ENCODE measurements around the gene MT2A. TPM values are rescaled to one million over a fixed set of nuclear protein-coding genes. Genes with fewer than 3 reads are reported as not detected.
"Not testable (repeated sequence)": the region's sequence is repeated elsewhere in the genome, so short reads cannot be mapped to it uniquely, and the experiment has no call there.

The MT2A gene
- total RNA-seq, 3 donors from 2014 or later, result 186 to 438 (median 301) TPM

GRCh38 chr16:56620339-56620897, 12.0 kb downstream of the MT2A start:
- Mint-ChIP-seq H3K9me3 (no peaks in the 10 kb centered on the region), H3K27me3 (ENCODE audit: low read depth) (peaks cover 27% of the 10 kb centered on the region), H3K4me1 (ENCODE audit: low read depth) (peaks cover 16% of the 10 kb centered on the region), H3K36me3 (ENCODE audit: insufficient read depth) (no peaks in the 10 kb centered on the region), H3K4me3 (no peak overlapping the region)
- DNase-seq (no peak), ATAC-seq (no peak)

- not testable (repeated sequence) for DNase-seq, ATAC-seq
- peaks cover 17% of the 10 kb centered on the region for H3K4me1 Mint-ChIP-seq (ENCODE audit: low read depth)
These were observed 13.5 kb downstream of the MT2A start for GRCh38 chr16:56621665-56622445.

GRCh38 chr16:56623184-56623583, 14.8 kb downstream of the MT2A start:
- not testable (repeated sequence) for DNase-seq

More at GRCh38 chr16:56621665-56622445, 13.5 kb downstream of the MT2A start:
- H3K36me3 Mint-ChIP-seq (ENCODE audit: insufficient read depth); H3K4me3 Mint-ChIP-seq; H3K9me3 Mint-ChIP-seq: not testable (repeated sequence)
- peaks cover 29% of the 10 kb centered on the region for H3K27me3 Mint-ChIP-seq (ENCODE audit: low read depth)

GRCh38 chr16:56623637-56624036, 15.3 kb downstream of the MT2A start:
- Mint-ChIP-seq H3K27me3 (ENCODE audit: low read depth) (peaks cover 22% of the 10 kb centered on the region), H3K36me3 (ENCODE audit: insufficient read depth) (no peaks in the 10 kb centered on the region), H3K9me3 (no peaks in the 10 kb centered on the region), H3K4me1 (ENCODE audit: low read depth) (peaks cover 9% of the 10 kb centered on the region), H3K4me3 (no peak overlapping the region)
- DNase-seq, result no peak
- ATAC-seq, result no peak

More at GRCh38 chr16:56623184-56623583, 14.8 kb downstream of the MT2A start:
- not testable (repeated sequence) for H3K4me3 Mint-ChIP-seq; H3K4me1 Mint-ChIP-seq (ENCODE audit: low read depth); ATAC-seq; H3K36me3 Mint-ChIP-seq (ENCODE audit: insufficient read depth); H3K9me3 Mint-ChIP-seq
- H3K27me3 Mint-ChIP-seq (ENCODE audit: low read depth), result peaks cover 24% of the 10 kb centered on the region

DNA sequence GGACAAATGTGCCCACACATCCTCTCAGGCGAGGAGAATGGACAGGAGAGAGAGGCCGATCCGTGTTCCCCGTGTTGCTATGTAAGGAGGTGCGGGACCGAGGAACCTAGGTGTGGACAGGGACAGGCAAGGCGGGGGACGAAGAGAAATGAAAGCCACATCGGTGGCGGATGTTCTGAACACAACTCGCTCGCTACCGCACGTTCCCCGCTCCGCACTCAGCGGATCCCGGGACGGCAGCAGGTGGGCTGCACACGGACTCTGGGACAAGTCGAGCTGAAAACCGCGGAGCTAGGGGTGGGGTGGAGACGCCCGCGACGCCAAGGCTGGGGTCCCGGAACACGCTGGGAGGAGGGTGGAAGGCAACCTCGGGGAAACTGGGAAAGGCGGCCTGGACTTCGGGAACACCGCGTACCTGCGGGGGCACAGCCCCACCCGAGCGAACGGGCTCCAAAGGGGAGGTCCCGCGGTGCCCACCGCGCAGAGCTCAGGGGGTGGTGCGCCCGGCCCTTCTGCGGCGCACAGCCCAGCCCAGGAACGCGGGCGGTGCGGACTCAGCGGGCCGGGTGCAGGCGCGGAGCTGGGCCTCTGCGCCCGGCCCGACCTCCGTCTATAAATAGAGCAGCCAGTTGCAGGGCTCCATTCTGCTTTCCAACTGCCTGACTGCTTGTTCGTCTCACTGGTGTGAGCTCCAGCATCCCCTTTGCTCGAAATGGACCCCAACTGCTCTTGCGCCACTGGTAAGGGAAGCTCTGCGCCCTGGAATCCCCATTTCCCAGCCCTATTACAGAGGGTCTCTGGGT, 17.0 kb downstream of the MT2A start, which contains the start of gene MT1E:
Gene MT1E, plus strand, starts transcription at position 642 of the 803 bp plus-strand sequence. Its CDS starts 71 bp downstream, at position 713.
- Mint-ChIP-seq H3K27me3 (ENCODE audit: low read depth) (peaks cover 21% of the 10 kb centered on the region), H3K4me1 (ENCODE audit: low read depth) (peaks cover 9% of the 10 kb centered on the region), H3K4me3 (peak within 1 kb of the TSS; percentile 85), H3K36me3 (ENCODE audit: insufficient read depth) (no peaks in the 10 kb centered on the region), H3K9me3 (no peaks in the 10 kb centered on the region)
- ATAC-seq, result peak; percentile 99
- DNase-seq, result no peak

GRCh38 chr16:56625943-56626654, 17.7 kb downstream of the MT2A start:
- H3K27me3 Mint-ChIP-seq (ENCODE audit: low read depth), result peaks cover 26% of the 10 kb centered on the region
- H3K9me3 Mint-ChIP-seq, result no peaks in the 10 kb centered on the region
- ATAC-seq, result peak; percentile 7 to 19
- peaks cover 9% of the 10 kb centered on the region for H3K4me1 Mint-ChIP-seq (ENCODE audit: low read depth)
- H3K36me3 Mint-ChIP-seq (ENCODE audit: insufficient read depth), result no peaks in the 10 kb centered on the region
- H3K4me3 Mint-ChIP-seq, result peak overlapping the region; percentile 85
- DNase-seq, result no peak

DNA sequence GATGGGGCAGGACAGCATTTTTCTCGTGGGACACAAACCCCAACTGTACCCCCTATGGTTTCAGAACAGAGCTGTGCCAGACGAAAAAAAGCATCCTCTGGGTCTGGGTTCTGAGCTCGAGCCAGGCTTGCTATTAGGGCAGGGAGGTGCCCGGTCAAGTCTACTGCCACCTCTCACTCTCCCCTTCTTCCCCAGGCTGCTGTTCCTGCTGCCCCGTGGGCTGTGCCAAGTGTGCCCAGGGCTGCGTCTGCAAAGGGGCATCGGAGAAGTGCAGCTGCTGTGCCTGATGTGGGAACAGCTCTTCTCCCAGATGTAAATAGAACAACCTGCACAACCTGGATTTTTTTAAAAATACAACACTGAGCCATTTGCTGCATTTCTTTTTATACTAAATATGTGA, 18.3 kb downstream of the MT2A start:
- H3K27me3 Mint-ChIP-seq (ENCODE audit: low read depth), result peaks cover 32% of the 10 kb centered on the region
- no peak for ATAC-seq
- no peak for DNase-seq
- peaks cover 10% of the 10 kb centered on the region for H3K4me1 Mint-ChIP-seq (ENCODE audit: low read depth)
- H3K9me3 Mint-ChIP-seq, result no peaks in the 10 kb centered on the region
- H3K36me3 Mint-ChIP-seq (ENCODE audit: insufficient read depth), result no peaks in the 10 kb centered on the region
- H3K4me3 Mint-ChIP-seq, result peak overlapping the region; percentile 85

DNA sequence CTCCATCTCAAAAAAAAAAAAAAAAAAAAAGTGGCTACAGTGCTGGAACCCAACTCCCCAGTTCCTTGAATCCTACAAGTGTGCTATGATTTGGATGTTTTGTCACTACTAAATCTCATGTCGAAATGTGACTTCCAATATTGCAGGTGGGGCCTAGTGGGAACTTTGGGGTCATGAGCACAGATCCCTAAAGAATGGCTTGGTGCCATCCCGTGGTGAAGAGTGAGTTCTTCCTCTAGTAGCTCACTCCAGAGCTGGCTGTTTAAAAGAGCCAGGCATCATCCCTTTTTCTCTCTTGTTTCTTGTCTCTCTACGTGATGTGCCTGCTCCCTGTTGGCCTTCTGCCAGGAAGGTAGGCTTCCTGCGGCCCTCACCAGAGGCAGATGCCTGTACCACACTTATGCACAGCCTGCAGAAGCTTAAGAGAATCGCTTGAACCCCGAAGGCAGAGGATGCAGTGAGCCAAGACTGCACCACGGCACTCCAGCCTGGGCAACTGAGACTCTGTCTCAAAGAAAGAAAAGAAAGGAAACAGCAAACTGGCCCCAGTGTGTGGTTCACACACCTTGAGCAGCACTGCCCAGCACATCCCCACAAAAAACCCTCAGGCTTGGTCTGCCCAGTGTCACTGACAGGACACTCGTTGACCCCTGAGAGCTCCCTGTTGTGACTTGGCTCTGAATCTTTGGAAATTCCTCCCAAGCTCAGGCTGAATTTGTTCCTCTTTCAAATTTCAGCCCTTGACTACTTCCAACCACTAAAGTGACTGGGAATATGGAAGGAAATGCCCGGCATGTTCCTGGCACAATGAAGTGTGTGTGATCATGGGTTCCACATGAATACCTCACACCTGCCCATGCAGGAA, 20.3 kb downstream of the MT2A start:
- DNase-seq (no peak), ATAC-seq (no peak)
- Mint-ChIP-seq H3K27me3 (ENCODE audit: low read depth) (peaks cover 49% of the 10 kb centered on the region), H3K9me3 (no peaks in the 10 kb centered on the region), H3K36me3 (ENCODE audit: insufficient read depth) (no peaks in the 10 kb centered on the region), H3K4me3 (no peak overlapping the region), H3K4me1 (ENCODE audit: low read depth) (peaks cover 17% of the 10 kb centered on the region)

GRCh38 chr16:56629531-56629930, 21.1 kb downstream of the MT2A start:
- Mint-ChIP-seq H3K4me3 (no peak overlapping the region), H3K36me3 (ENCODE audit: insufficient read depth) (no peaks in the 10 kb centered on the region), H3K9me3 (no peaks in the 10 kb centered on the region), H3K27me3 (ENCODE audit: low read depth) (peaks cover 55% of the 10 kb centered on the region), H3K4me1 (ENCODE audit: low read depth) (peaks cover 19% of the 10 kb centered on the region)
- ATAC-seq, result no peak
- DNase-seq, result no peak

DNA sequence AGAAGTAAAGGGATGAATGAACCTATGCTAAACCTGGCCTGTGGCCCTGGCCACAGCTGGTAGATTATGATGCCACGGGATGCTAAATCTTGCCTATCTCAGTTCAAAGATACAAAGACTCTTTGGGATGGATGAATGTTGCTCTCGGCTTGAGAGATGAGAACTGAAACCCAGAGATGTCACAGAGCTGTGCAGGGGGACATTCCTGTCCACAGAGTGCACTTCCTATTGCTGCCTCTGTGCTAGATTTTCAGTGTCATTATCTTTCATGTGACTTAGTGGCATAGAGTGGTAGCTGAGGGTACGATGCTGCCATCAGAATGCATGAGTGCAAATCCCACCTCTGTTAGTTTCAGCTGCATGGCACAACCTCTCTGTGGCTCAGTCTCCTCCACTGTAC, 21.8 kb downstream of the MT2A start:
- DNase-seq (no peak), ATAC-seq (no peak)
- Mint-ChIP-seq H3K4me1 (ENCODE audit: low read depth) (peaks cover 20% of the 10 kb centered on the region), H3K9me3 (no peaks in the 10 kb centered on the region), H3K4me3 (no peak overlapping the region), H3K36me3 (ENCODE audit: insufficient read depth) (no peaks in the 10 kb centered on the region), H3K27me3 (ENCODE audit: low read depth) (peaks cover 58% of the 10 kb centered on the region)

- peaks cover 22% of the 10 kb centered on the region for H3K4me1 Mint-ChIP-seq (ENCODE audit: low read depth)
- H3K4me3 Mint-ChIP-seq, result no peak overlapping the region
These were observed 22.8 kb downstream of the MT2A start for GRCh38 chr16:56631197-56631596.

DNA sequence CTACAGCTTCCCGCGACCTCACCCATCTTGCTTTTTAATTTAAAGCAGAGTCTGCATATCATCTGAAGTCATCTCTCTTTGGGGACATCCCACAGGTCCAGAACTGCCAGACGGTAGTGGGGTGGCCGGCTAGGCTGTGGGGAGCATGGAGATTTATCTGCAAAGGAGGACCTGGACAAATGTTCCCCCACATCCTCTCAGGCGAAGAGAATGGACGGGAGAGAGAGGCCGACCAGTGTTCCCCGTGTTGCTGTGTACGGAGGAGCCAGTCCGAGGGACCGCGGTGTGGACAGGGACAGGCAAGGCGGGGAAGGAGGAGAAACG, 23.4 kb downstream of the MT2A start:
- Mint-ChIP-seq H3K27me3 (ENCODE audit: low read depth) (peaks cover 65% of the 10 kb centered on the region), H3K9me3 (no peaks in the 10 kb centered on the region), H3K4me3 (peak overlapping the region; percentile 60), H3K4me1 (ENCODE audit: low read depth) (peaks cover 22% of the 10 kb centered on the region), H3K36me3 (ENCODE audit: insufficient read depth) (no peaks in the 10 kb centered on the region)
- no peak for DNase-seq
- no peak for ATAC-seq

More at GRCh38 chr16:56631197-56631596, 22.8 kb downstream of the MT2A start:
- ATAC-seq (no peak), DNase-seq (no peak)
- no peaks in the 10 kb centered on the region for H3K9me3 Mint-ChIP-seq
- H3K36me3 Mint-ChIP-seq (ENCODE audit: insufficient read depth), result no peaks in the 10 kb centered on the region
- H3K27me3 Mint-ChIP-seq (ENCODE audit: low read depth), result peaks cover 60% of the 10 kb centered on the region

- H3K4me3 Mint-ChIP-seq, result peak within 1 kb of the TSS; percentile 60
- peaks cover 22% of the 10 kb centered on the region for H3K4me1 Mint-ChIP-seq (ENCODE audit: low read depth)
- no peaks in the 10 kb centered on the region for H3K36me3 Mint-ChIP-seq (ENCODE audit: insufficient read depth)
- H3K27me3 Mint-ChIP-seq (ENCODE audit: low read depth), result peaks cover 65% of the 10 kb centered on the region
- no peak for DNase-seq
- no peaks in the 10 kb centered on the region for H3K9me3 Mint-ChIP-seq
- peak; percentile 54 to 70 for ATAC-seq
These were observed 23.9 kb downstream of the MT2A start, which contains the start of gene MT1M for GRCh38 chr16:56632156-56632847. MT1M (plus strand) TSS chr16:56632659; CDS start chr16:56632732, 73 bp downstream.

Data from activated T-cell treated with anti-CD3 and anti-CD28 coated beads, Interleukin-2, amount 50 U/mL, for 4 hours (primary cell).